Thoracic aorta (tissue), 2 donors: ENCODE data around the gene C20orf144. TPM values are rescaled to one million over a fixed set of nuclear protein-coding genes. Genes with fewer than 3 reads are reported as not detected.

Experiments used
- ATAC-seq: fragments of 150-250 bp; one replicate; pipeline ENCODE4 v1.8.0; 2017; ENCODE audit warnings: low read depth; ENCODE audit not compliant: insufficient number of reproducible peaks, low FRiP score
- DNase-seq: peaks from one replicate; pipeline ENCODE4 v3.0.0-alpha.2; 2020; ENCODE audit warnings: low spot score
- H3K27ac ChIP-seq, 2 donors: fragments of 200-600 bp; sonication (generic); 1 replicate in 1 of 2; 2 replicates in 1 of 2; pipeline ENCODE4 v1.5.1; 2016; ENCODE audit warnings: mild to moderate bottlenecking in 2 of 2, moderate library complexity in 2 of 2
- H3K27me3 ChIP-seq: fragments of 200-600 bp; sonication (generic); replicated peaks from 2 replicates; pipeline ENCODE4 v1.6.0; 2016; ENCODE audit warnings: mild to moderate bottlenecking; ENCODE audit not compliant: insufficient read depth
- H3K36me3 ChIP-seq: fragments of 200-600 bp; sonication (generic); one replicate; pipeline ENCODE4 v1.5.1; 2016
- H3K4me1 ChIP-seq, 2 donors: fragments of 200-600 bp; sonication (generic); 1 replicate in 1 of 2; 2 replicates in 1 of 2; pipeline versions ENCODE4 v1.5.1 to v1.6.0; 2016; ENCODE audit warnings: low read depth in 2 of 2, mild to moderate bottlenecking in 1 of 2; ENCODE audit not compliant: control insufficient read depth in 1 of 2
- H3K4me3 ChIP-seq: fragments of 200-600 bp; sonication (generic); 2 replicates; pipeline ENCODE4 v1.5.1; 2016; ENCODE audit warnings: mild to moderate bottlenecking
- H3K9me3 ChIP-seq: fragments of 200-600 bp; sonication (generic); 2 replicates; pipeline ENCODE4 v1.5.1; 2016
- total RNA-seq, 2 donors: library from RNA; depleted of rRNA; stranded (reverse); fragments of >200 nt; gene quantifications; one replicate each; pipeline versions ENCODE4 v1.1.0 to v1.2.3, GENCODE V29; 2016
- TF ChIP-seq, protein P1 (sequence below): fragments of 200-600 bp; sonication (generic); IDR thresholded peaks from one replicate; pipeline ENCODE4 v1.5.1; 2019; ENCODE audit warnings: antibody characterized with exemption

Gene C20orf144
- total RNA-seq, 2 donors from 2014 or later, result not detected

GRCh38 chr20:33672426-33673113 lies 10.4 kb downstream of the C20orf144 start:
- H3K4me1 ChIP-seq, result peaks cover 34 to 79% of the 10 kb centered on the region in 2 donors
- no peaks in the 10 kb centered on the region for H3K36me3 ChIP-seq
- peak overlapping the region; percentile 62 to 70 for H3K27ac ChIP-seq
- peak overlapping the region; percentile 77 for H3K4me3 ChIP-seq
- H3K9me3 ChIP-seq, result no peaks in the 10 kb centered on the region
- ATAC-seq (no peak), DNase-seq (no peak)
- TF ChIP-seq, protein P1, sequence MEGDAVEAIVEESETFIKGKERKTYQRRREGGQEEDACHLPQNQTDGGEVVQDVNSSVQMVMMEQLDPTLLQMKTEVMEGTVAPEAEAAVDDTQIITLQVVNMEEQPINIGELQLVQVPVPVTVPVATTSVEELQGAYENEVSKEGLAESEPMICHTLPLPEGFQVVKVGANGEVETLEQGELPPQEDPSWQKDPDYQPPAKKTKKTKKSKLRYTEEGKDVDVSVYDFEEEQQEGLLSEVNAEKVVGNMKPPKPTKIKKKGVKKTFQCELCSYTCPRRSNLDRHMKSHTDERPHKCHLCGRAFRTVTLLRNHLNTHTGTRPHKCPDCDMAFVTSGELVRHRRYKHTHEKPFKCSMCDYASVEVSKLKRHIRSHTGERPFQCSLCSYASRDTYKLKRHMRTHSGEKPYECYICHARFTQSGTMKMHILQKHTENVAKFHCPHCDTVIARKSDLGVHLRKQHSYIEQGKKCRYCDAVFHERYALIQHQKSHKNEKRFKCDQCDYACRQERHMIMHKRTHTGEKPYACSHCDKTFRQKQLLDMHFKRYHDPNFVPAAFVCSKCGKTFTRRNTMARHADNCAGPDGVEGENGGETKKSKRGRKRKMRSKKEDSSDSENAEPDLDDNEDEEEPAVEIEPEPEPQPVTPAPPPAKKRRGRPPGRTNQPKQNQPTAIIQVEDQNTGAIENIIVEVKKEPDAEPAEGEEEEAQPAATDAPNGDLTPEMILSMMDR, result no peak
- no peaks in the 10 kb centered on the region for H3K27me3 ChIP-seq

- Histone ChIP-seq H3K27me3 (no peaks in the 10 kb centered on the region), H3K9me3 (no peaks in the 10 kb centered on the region), H3K4me3 (peak overlapping the region; percentile 77), H3K4me1 (peaks cover 32 to 74% of the 10 kb centered on the region in 2 donors), H3K27ac (peak overlapping the region; percentile 62 to 70), H3K36me3 (no peaks in the 10 kb centered on the region)
- TF ChIP-seq, protein P1, result no peak
- DNase-seq, result no peak
- ATAC-seq, result no peak
Observed at GRCh38 chr20:33673114-33673409, 10.9 kb downstream of the C20orf144 start.

- DNase-seq, result no peak
- H3K36me3 ChIP-seq, result no peaks in the 10 kb centered on the region
- TF ChIP-seq, protein P1, result no peak
- H3K4me1 ChIP-seq, result peaks cover 28 to 68% of the 10 kb centered on the region in 2 donors
- H3K27ac ChIP-seq, result peak overlapping the region; percentile 62 to 70
- H3K9me3 ChIP-seq, result no peaks in the 10 kb centered on the region
- ATAC-seq, result no peak
- no peaks in the 10 kb centered on the region for H3K27me3 ChIP-seq
- peak overlapping the region; percentile 77 for H3K4me3 ChIP-seq
Observed at GRCh38 chr20:33673410-33674293, 11.5 kb downstream of the C20orf144 start.

- peak within 1 kb of the TSS; percentile 77 for H3K4me3 ChIP-seq
- H3K27me3 ChIP-seq, result no peaks in the 10 kb centered on the region
- H3K36me3 ChIP-seq, result no peaks in the 10 kb centered on the region
- TF ChIP-seq, protein P1, result no peak
- H3K9me3 ChIP-seq, result no peaks in the 10 kb centered on the region
- H3K27ac ChIP-seq, result peak within 1 kb of the TSS; percentile 95 to 96
- ATAC-seq, result peak; percentile 56
- peaks cover 28 to 67% of the 10 kb centered on the region in 2 donors for H3K4me1 ChIP-seq
- DNase-seq, result peak; percentile 48
Observed at GRCh38 chr20:33674294-33675135, 12.4 kb downstream of the C20orf144 start, which contains the start of gene NECAB3. TSS of gene NECAB3 (minus strand) at chr20:33674428. CDS start at chr20:33674352, 76 bp downstream.
